Adipocyte (in vitro differentiated cells): ENCODE measurements around the gene MROH2B.
A peak's percentile ranks its signal among the peaks of the same experiment; 100 is the strongest.

Experiments
- DNase-seq: peaks from one replicate; pipeline ENCODE4 v3.0.0-alpha.2; 2015; ENCODE audit warnings: low read depth
- H3K27me3 ChIP-seq: replicated peaks from 2 replicates; pipeline ENCODE4 v1.7.0; 2013; ENCODE audit warnings: mild to moderate bottlenecking, low read length, moderate library complexity; ENCODE audit not compliant: control insufficient read depth, insufficient read depth
- H3K36me3 ChIP-seq: 2 replicates; pipeline ENCODE4 v1.7.0; 2013; ENCODE audit warnings: low read length, mild to moderate bottlenecking, moderate library complexity; ENCODE audit not compliant: control insufficient read depth, insufficient read depth, severe bottlenecking
- H3K4me1 ChIP-seq: 2 replicates; pipeline ENCODE4 v1.7.0; 2013; ENCODE audit warnings: mild to moderate bottlenecking, low read length, moderate library complexity; ENCODE audit not compliant: control insufficient read depth, insufficient read depth
- H3K4me3 ChIP-seq: 2 replicates; pipeline ENCODE4 v1.7.0; 2013; ENCODE audit warnings: mild to moderate bottlenecking, low read length, moderate library complexity
- H3K9ac ChIP-seq: 2 replicates; pipeline ENCODE4 v1.7.0; 2013; ENCODE audit warnings: mild to moderate bottlenecking, low read length, moderate library complexity
- H3K9me3 ChIP-seq: 2 replicates; pipeline ENCODE4 v1.7.0; 2013; ENCODE audit warnings: mild to moderate bottlenecking, low read length, moderate library complexity; ENCODE audit not compliant: control insufficient read depth

The MROH2B gene

GRCh38 chr5:40962207-40962955 is 108.8 kb downstream of the MROH2B start:
- Histone ChIP-seq H3K4me1 (no peaks in the 10 kb centered on the region), H3K27me3 (no peaks in the 10 kb centered on the region), H3K36me3 (peaks cover 24% of the 10 kb centered on the region), H3K9me3 (peaks cover 28% of the 10 kb centered on the region), H3K9ac (no peak overlapping the region), H3K4me3 (no peak overlapping the region)
- DNase-seq = no peak

- Histone ChIP-seq H3K4me3 (no peak overlapping the region), H3K27me3 (no peaks in the 10 kb centered on the region), H3K36me3 (peaks cover 21% of the 10 kb centered on the region), H3K4me1 (no peaks in the 10 kb centered on the region), H3K9ac (no peak overlapping the region), H3K9me3 (peaks cover 28% of the 10 kb centered on the region)
- DNase-seq = peak; percentile 10
These were observed 111.1 kb downstream of the MROH2B start for GRCh38 chr5:40960037-40960436.

- DNase-seq = no peak
- H3K4me3 ChIP-seq = no peak overlapping the region
- peaks cover 18% of the 10 kb centered on the region for H3K36me3 ChIP-seq
These were observed 112.3 kb downstream of the MROH2B start for GRCh38 chr5:40958811-40959210.

GRCh38 chr5:40957048-40957447 is 114.1 kb downstream of the MROH2B start:
- no peak for DNase-seq
- no peak overlapping the region for H3K9ac ChIP-seq
- H3K4me1 ChIP-seq = no peaks in the 10 kb centered on the region
- H3K9me3 ChIP-seq = peaks cover 28% of the 10 kb centered on the region
- peaks cover 18% of the 10 kb centered on the region for H3K36me3 ChIP-seq
- H3K27me3 ChIP-seq = no peaks in the 10 kb centered on the region
- H3K4me3 ChIP-seq = no peak overlapping the region

More at GRCh38 chr5:40958811-40959210, 112.3 kb downstream of the MROH2B start:
- peaks cover 28% of the 10 kb centered on the region for H3K9me3 ChIP-seq
- no peaks in the 10 kb centered on the region for H3K27me3 ChIP-seq
- H3K9ac ChIP-seq = no peak overlapping the region
- no peaks in the 10 kb centered on the region for H3K4me1 ChIP-seq

DNA sequence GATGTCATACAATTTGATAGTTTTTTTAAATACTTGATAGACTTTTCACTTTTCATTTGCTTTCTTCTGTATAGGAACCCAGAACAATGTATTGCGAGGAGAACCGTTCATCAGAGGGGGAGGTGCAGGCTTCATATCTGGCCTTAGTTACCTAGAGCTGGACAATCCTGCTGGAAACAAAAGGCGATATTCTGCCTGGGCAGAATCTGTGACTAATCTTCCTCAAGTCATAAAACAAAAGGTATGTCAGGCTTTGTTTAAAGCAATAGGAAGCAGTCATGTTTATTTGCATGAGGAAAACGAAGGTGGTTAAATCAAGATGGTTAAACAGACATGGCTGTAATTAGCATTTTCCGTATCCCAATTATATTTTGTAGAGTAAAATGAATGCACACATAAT is 115.8 kb downstream of the MROH2B start:
- Histone ChIP-seq H3K9me3 (peaks cover 28% of the 10 kb centered on the region), H3K36me3 (peaks cover 18% of the 10 kb centered on the region), H3K4me3 (no peak overlapping the region), H3K4me1 (no peaks in the 10 kb centered on the region), H3K27me3 (no peaks in the 10 kb centered on the region), H3K9ac (no peak overlapping the region)
- no peak for DNase-seq
